IMR-90 (cell line): ENCODE data around the gene POC1B.

ENCODE experiments used
- BHLHE40 ChIP-seq: fragments of 150-350 bp; IDR thresholded peaks from 2 replicates; pipeline ENCODE4 v1.6.1; 2016; ENCODE audit warnings: mild to moderate bottlenecking, low read depth, low read length
- CEBPB ChIP-seq: IDR thresholded peaks from 2 replicates; pipeline ENCODE4 v1.6.1; 2012; ENCODE audit warnings: low read depth, low read length, improper control_type of control experiment
- MAFK ChIP-seq: IDR thresholded peaks from 2 replicates; pipeline ENCODE4 v1.6.1; 2012; ENCODE audit warnings: low read depth, low read length, improper control_type of control experiment
- MXI1 ChIP-seq: IDR thresholded peaks from 2 replicates; pipeline ENCODE4 v1.6.1; 2012; ENCODE audit warnings: low read depth, mild to moderate bottlenecking, low read length, moderate library complexity, borderline replicate concordance
- NFE2L2 ChIP-seq: fragments of 150-350 bp; IDR thresholded peaks from 2 replicates; pipeline ENCODE4 v1.6.1; 2016; ENCODE audit warnings: low read depth, mild to moderate bottlenecking, low read length
- POLR2A ChIP-seq: IDR thresholded peaks from 2 replicates; pipeline ENCODE4 v1.6.1; 2012; ENCODE audit warnings: mild to moderate bottlenecking, low read depth, low read length
- RAD21 ChIP-seq: IDR thresholded peaks from 2 replicates; pipeline ENCODE4 v1.6.1; 2012; ENCODE audit warnings: low read length, improper control_type of control experiment
- RCOR1 ChIP-seq: IDR thresholded peaks from 2 replicates; pipeline ENCODE4 v1.6.1; 2012; ENCODE audit warnings: mild to moderate bottlenecking, low read length, improper control_type of control experiment; ENCODE audit not compliant: insufficient replicate concordance
- SMC3 ChIP-seq: fragments of 150-350 bp; IDR thresholded peaks from 2 replicates; pipeline ENCODE4 v1.6.1; 2016; ENCODE audit warnings: low read depth, mild to moderate bottlenecking, antibody characterized with exemption, low read length, moderate library complexity
- TF ChIP-seq, protein P1 (sequence below): fragments of 150-350 bp; IDR thresholded peaks from 2 replicates; pipeline ENCODE4 v1.6.1; 2017; ENCODE audit warnings: mild to moderate bottlenecking, antibody characterized with exemption, low read length, low read depth
- TF ChIP-seq, protein P2 (sequence below): conservative IDR thresholded peaks from 2 replicates; pipeline ENCODE4 v1.5.1; 2012; ENCODE audit warnings: mild to moderate bottlenecking, low read depth, low read length, improper control_type of control experiment

DNA sequence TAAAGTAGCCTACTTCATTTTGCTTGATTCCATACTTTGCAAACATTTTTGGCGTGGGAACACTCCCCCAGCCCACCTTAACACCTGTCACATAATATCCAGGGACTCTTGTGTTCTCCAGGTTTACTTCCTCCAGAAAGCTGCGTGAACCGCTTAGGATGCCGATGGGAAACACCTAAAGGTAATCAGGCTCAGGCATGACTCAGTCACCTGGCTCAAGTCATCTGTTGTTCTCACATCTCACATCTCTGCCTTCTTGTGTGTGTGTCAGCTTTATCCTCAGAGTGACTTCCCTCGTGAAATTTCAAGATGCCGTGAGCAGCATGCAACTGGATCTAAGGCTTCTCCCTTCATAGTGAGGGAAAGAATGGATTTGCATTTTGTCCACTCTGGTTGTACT is 125.4 kb downstream of the POC1B start:
- TF ChIP-seq, protein P1, sequence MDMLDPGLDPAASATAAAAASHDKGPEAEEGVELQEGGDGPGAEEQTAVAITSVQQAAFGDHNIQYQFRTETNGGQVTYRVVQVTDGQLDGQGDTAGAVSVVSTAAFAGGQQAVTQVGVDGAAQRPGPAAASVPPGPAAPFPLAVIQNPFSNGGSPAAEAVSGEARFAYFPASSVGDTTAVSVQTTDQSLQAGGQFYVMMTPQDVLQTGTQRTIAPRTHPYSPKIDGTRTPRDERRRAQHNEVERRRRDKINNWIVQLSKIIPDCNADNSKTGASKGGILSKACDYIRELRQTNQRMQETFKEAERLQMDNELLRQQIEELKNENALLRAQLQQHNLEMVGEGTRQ = no peak
- TF ChIP-seq, protein P2, sequence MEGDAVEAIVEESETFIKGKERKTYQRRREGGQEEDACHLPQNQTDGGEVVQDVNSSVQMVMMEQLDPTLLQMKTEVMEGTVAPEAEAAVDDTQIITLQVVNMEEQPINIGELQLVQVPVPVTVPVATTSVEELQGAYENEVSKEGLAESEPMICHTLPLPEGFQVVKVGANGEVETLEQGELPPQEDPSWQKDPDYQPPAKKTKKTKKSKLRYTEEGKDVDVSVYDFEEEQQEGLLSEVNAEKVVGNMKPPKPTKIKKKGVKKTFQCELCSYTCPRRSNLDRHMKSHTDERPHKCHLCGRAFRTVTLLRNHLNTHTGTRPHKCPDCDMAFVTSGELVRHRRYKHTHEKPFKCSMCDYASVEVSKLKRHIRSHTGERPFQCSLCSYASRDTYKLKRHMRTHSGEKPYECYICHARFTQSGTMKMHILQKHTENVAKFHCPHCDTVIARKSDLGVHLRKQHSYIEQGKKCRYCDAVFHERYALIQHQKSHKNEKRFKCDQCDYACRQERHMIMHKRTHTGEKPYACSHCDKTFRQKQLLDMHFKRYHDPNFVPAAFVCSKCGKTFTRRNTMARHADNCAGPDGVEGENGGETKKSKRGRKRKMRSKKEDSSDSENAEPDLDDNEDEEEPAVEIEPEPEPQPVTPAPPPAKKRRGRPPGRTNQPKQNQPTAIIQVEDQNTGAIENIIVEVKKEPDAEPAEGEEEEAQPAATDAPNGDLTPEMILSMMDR = no peak
- TF ChIP-seq RAD21 (no peak), POLR2A (no peak), SMC3 (no peak), MXI1 (no peak), CEBPB (no peak), RCOR1 (no peak), MAFK (no peak), BHLHE40 (no peak), NFE2L2 (no peak)
